Upper lobe of left lung (tissue), 6 donors: ENCODE results near the gene CELSR1. TPM values are rescaled to one million over a fixed set of nuclear protein-coding genes. Genes with fewer than 3 reads are reported as not detected.

Experiments used
- ATAC-seq, 2 donors: fragments of 200-7000 bp; cut with Tn5 transposase; one replicate each; pipeline ENCODE4 v1.9.1; 2022; ENCODE audit warnings: mild to moderate bottlenecking in 2 of 2, moderate library complexity in 2 of 2; ENCODE audit not compliant: low FRiP score in 2 of 2
- DNase-seq, 2 donors: peaks; one replicate each; pipeline ENCODE4 v3.0.0-alpha.2; 2019 to 2020
- H3K27ac ChIP-seq, 4 donors: fragments of 200-600 bp; sonication (generic); one replicate each; pipeline ENCODE4 v1.5.1; 2016 to 2019
- H3K27me3 ChIP-seq, 4 donors: fragments of 200-600 bp; sonication (generic); one replicate each; pipeline ENCODE4 v1.5.1; 2017 to 2019
- H3K36me3 ChIP-seq, 4 donors: fragments of 200-600 bp; sonication (generic); one replicate each; pipeline ENCODE4 v1.5.1; 2016 to 2019
- H3K4me1 ChIP-seq, 4 donors: fragments of 200-600 bp; sonication (generic); one replicate each; pipeline ENCODE4 v1.5.1; 2018 to 2019
- H3K4me3 ChIP-seq, 4 donors: fragments of 200-600 bp; sonication (generic); one replicate each; pipeline ENCODE4 v1.5.1; 2017 to 2019; ENCODE audit warnings: mild to moderate bottlenecking in 2 of 4, moderate library complexity in 1 of 4
- H3K9me3 ChIP-seq, 4 donors: fragments of 200-600 bp; sonication (generic); one replicate each; pipeline ENCODE4 v1.5.1; 2018 to 2019
- CTCF ChIP-seq, 6 experiments: fragments of 450-650 bp in 4 of 6; fragments of 200-600 bp in 2 of 6; sonication (generic) in 2 of 6; IDR thresholded peaks; one replicate each; pipeline ENCODE4 v1.5.1; 2016 to 2019; ENCODE audit warnings: antibody characterized with exemption in 6 of 6
- EP300 ChIP-seq, 4 donors: sonication (generic); formaldehyde crosslinking; IDR thresholded peaks; one replicate each; pipeline ENCODE4 v1.5.1; 2017; ENCODE audit warnings: antibody characterized with exemption in 4 of 4, control low read depth in 2 of 4
- POLR2A ChIP-seq, 4 donors: fragments of 450-650 bp; IDR thresholded peaks; one replicate each; pipeline ENCODE4 v1.5.1; 2016 to 2017; ENCODE audit warnings: antibody characterized with exemption in 4 of 4, mild to moderate bottlenecking in 2 of 4
- POLR2AphosphoS5 ChIP-seq, 2 donors: sonication (generic); formaldehyde crosslinking; IDR thresholded peaks; one replicate each; pipeline ENCODE4 v1.5.1; 2017; ENCODE audit warnings: antibody characterized with exemption in 2 of 2
- WGBS, 2 donors: methylation state at CpG; one replicate each; pipeline ENCODE4 v1.1.5; 2017 to 2018; 5-methylcytosine and 5-hydroxymethylcytosine counted together
- total RNA-seq, 6 donors: library from RNA; depleted of rRNA in 4 of 6; stranded (reverse); fragments of >200 nt in 4 of 6; gene quantifications; one replicate each; pipeline versions ENCODE4 v1.1.0 to v1.2.1, GENCODE V29; 2016 to 2021
- donor health status: DM: no; HTN: no; CAD: no; lungs with moderate emphysema.
- donor health status: DM: no; HTN: yes; CAD: no; lungs with severe emphysema.

CELSR1 gene
- total RNA-seq, 6 donors from 2014 or later, result 45.1 to 145 (median 80.1) TPM

- H3K27me3 ChIP-seq, result no peaks in the 10 kb centered on the region
- no peaks in the 10 kb centered on the region for H3K36me3 ChIP-seq
- ATAC-seq (no peak), DNase-seq (peak in 1 of 2 donors; percentile 70)
- H3K27ac ChIP-seq, result no peak overlapping the region
- no peak overlapping the region for H3K4me3 ChIP-seq
- H3K9me3 ChIP-seq, result no peaks in the 10 kb centered on the region
- TF ChIP-seq CTCF (IDR thresholded peaks at IDR 0.05) (no peak), EP300 (IDR thresholded peaks at IDR 0.05) (no peak), POLR2A (IDR thresholded peaks at IDR 0.05) (no peak)
- 95 to 96% methylated on average over 23 of the region's 23 CpGs for WGBS, 2 donors
- peaks cover 4 to 12% (median 6%) of the 10 kb centered on the region in 4 donors for H3K4me1 ChIP-seq
Measured at GRCh38 chr22:46331496-46331895, 205.9 kb downstream of the CELSR1 start.

DNA sequence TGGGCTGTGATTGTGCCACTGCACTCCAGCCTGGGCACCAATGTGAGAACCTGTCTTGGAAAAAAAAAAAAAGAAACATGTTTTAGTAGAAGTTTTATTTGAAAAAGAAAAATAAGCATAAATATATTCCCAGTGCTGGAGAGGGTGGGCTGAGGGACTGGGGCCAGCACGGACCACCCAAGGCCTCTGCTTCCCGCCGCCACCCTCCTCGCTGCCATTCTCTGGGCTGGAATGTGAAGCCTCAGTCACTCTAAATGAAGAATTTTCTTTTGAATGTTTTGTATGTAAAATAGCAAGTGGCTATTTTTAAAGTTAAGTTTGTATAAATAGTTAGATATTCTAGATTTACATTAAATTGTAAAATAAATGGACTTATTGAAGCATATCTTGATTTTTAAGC, 207.0 kb downstream of the CELSR1 start:
- no peaks in the 10 kb centered on the region for H3K9me3 ChIP-seq
- ATAC-seq (no peak), DNase-seq (no peak)
- peaks cover 0 to 7% (median 3%) of the 10 kb centered on the region in 4 donors for H3K4me1 ChIP-seq
- TF ChIP-seq POLR2A (IDR thresholded peaks at IDR 0.05) (no peak), EP300 (IDR thresholded peaks at IDR 0.05) (no peak), POLR2AphosphoS5 (IDR thresholded peaks at IDR 0.05) (no peak), CTCF (IDR thresholded peaks at IDR 0.05) (no peak)
- WGBS, 2 donors, result 95 to 97% methylated on average over 4 of the region's 4 CpGs
- H3K4me3 ChIP-seq, result no peak overlapping the region
- H3K27ac ChIP-seq, result no peak overlapping the region
- no peaks in the 10 kb centered on the region for H3K27me3 ChIP-seq
- H3K36me3 ChIP-seq, result no peaks in the 10 kb centered on the region

DNA sequence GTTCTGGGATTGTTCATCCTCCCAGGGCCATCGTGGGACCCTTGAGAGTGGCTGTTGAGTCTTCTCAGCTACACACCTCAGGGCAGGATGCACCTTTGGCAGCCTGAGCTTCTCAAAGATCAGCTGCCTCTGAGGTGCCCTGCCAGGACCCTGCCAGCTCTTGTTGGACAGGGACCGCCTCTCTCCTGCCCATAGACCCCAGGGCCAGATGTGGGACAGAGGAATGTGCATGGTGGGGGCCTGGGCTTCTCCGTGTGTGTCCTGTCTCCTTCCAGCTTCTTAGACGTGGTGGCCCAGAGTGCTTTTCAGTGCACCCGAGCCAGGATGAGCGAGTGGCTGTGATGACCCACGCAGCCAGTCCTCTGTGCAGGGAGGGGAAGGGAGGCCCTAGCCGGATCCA, 207.8 kb downstream of the CELSR1 start:
- DNase-seq, result no peak
- H3K27ac ChIP-seq, result no peak overlapping the region
- TF ChIP-seq POLR2AphosphoS5 (IDR thresholded peaks at IDR 0.05) (no peak), POLR2A (IDR thresholded peaks at IDR 0.05) (no peak), CTCF (IDR thresholded peaks at IDR 0.05) (no peak)
- ATAC-seq, result no peak
- WGBS, 2 donors, result 91 to 97% methylated on average over 8 of the region's 8 CpGs
- no peak overlapping the region for H3K4me3 ChIP-seq
- H3K36me3 ChIP-seq, result no peaks in the 10 kb centered on the region
- H3K4me1 ChIP-seq, result peaks cover 0 to under 1% (median 0%) of the 10 kb centered on the region in 4 donors
- H3K27me3 ChIP-seq, result no peaks in the 10 kb centered on the region
- H3K9me3 ChIP-seq, result no peaks in the 10 kb centered on the region

- no peak for DNase-seq
- H3K4me3 ChIP-seq, result no peak overlapping the region
- H3K27ac ChIP-seq, result no peak overlapping the region
- no peak for ATAC-seq
- H3K9me3 ChIP-seq, result no peaks in the 10 kb centered on the region
- no peaks in the 10 kb centered on the region for H3K4me1 ChIP-seq
- TF ChIP-seq POLR2AphosphoS5 (IDR thresholded peaks at IDR 0.05), result no peak
- TF ChIP-seq CTCF (IDR thresholded peaks at IDR 0.05), result no peak
- no peak for TF ChIP-seq POLR2A (IDR thresholded peaks at IDR 0.05)
- no peak for TF ChIP-seq EP300 (IDR thresholded peaks at IDR 0.05)
- H3K27me3 ChIP-seq, result no peaks in the 10 kb centered on the region
- WGBS, 2 donors, result 97 to 99% methylated on average over 7 to 11 of the region's 11 CpGs
- H3K36me3 ChIP-seq, result no peaks in the 10 kb centered on the region
Measured at GRCh38 chr22:46328797-46329196, 208.6 kb downstream of the CELSR1 start.

GRCh38 chr22:46327691-46328465, 209.5 kb downstream of the CELSR1 start:
- WGBS, 2 donors, result 96% methylated on average over 13 of the region's 13 CpGs
- ATAC-seq, result no peak
- Histone ChIP-seq H3K4me3 (no peak overlapping the region), H3K27me3 (no peaks in the 10 kb centered on the region), H3K9me3 (no peaks in the 10 kb centered on the region), H3K27ac (no peak overlapping the region), H3K4me1 (no peaks in the 10 kb centered on the region), H3K36me3 (no peaks in the 10 kb centered on the region)
- TF ChIP-seq POLR2A (IDR thresholded peaks at IDR 0.05), result no peak
- TF ChIP-seq EP300 (IDR thresholded peaks at IDR 0.05), result no peak
- no peak for TF ChIP-seq CTCF (IDR thresholded peaks at IDR 0.05)
- no peak for TF ChIP-seq POLR2AphosphoS5 (IDR thresholded peaks at IDR 0.05)
- no peak for DNase-seq
